Stromal cell of bone marrow (primary cell): ENCODE measurements around the gene SERPIND1.
"Not testable (repeated sequence)": the region's sequence is repeated elsewhere in the genome, so short reads cannot be mapped to it uniquely, and the experiment has no call there.

Experiments used
- DNase-seq: peaks from one replicate; pipeline ENCODE4 v3.0.0-alpha.2; 2012; ENCODE audit warnings: low read depth

Gene SERPIND1

GRCh38 chr22:20815477-20816050, 41.7 kb downstream of the SERPIND1 start:
- no peak for DNase-seq

- DNase-seq = no peak
Measured at GRCh38 chr22:20816559-20816958, 42.6 kb downstream of the SERPIND1 start.

GRCh38 chr22:20818471-20818870, 44.6 kb downstream of the SERPIND1 start:
- DNase-seq = no peak

GRCh38 chr22:20819471-20819870, 45.6 kb downstream of the SERPIND1 start:
- no peak for DNase-seq

- not testable (repeated sequence) for DNase-seq
Measured at GRCh38 chr22:20821717-20822239, 47.9 kb downstream of the SERPIND1 start.

GRCh38 chr22:20822240-20822639, 48.3 kb downstream of the SERPIND1 start:
- DNase-seq = no peak

- DNase-seq = no peak
Measured at GRCh38 chr22:20823264-20823663, 49.4 kb downstream of the SERPIND1 start.

GRCh38 chr22:20825216-20825615, 51.3 kb downstream of the SERPIND1 start:
- not testable (repeated sequence) for DNase-seq

GRCh38 chr22:20825624-20826023, 51.7 kb downstream of the SERPIND1 start:
- no peak for DNase-seq

- not testable (repeated sequence) for DNase-seq
Measured at GRCh38 chr22:20826373-20827152, 52.6 kb downstream of the SERPIND1 start.

- no peak for DNase-seq
Measured at GRCh38 chr22:20829491-20830134, 55.7 kb downstream of the SERPIND1 start.

GRCh38 chr22:20833225-20833665, 59.3 kb downstream of the SERPIND1 start:
- DNase-seq = no peak

GRCh38 chr22:20834206-20834605, 60.3 kb downstream of the SERPIND1 start:
- no peak for DNase-seq

GRCh38 chr22:20834725-20835124, 60.8 kb downstream of the SERPIND1 start:
- no peak for DNase-seq
